ENCODE data around the gene DRC7. TPM values are rescaled to one million over a fixed set of nuclear protein-coding genes. Genes with fewer than 3 reads are reported as not detected.

Gene DRC7, protein sequence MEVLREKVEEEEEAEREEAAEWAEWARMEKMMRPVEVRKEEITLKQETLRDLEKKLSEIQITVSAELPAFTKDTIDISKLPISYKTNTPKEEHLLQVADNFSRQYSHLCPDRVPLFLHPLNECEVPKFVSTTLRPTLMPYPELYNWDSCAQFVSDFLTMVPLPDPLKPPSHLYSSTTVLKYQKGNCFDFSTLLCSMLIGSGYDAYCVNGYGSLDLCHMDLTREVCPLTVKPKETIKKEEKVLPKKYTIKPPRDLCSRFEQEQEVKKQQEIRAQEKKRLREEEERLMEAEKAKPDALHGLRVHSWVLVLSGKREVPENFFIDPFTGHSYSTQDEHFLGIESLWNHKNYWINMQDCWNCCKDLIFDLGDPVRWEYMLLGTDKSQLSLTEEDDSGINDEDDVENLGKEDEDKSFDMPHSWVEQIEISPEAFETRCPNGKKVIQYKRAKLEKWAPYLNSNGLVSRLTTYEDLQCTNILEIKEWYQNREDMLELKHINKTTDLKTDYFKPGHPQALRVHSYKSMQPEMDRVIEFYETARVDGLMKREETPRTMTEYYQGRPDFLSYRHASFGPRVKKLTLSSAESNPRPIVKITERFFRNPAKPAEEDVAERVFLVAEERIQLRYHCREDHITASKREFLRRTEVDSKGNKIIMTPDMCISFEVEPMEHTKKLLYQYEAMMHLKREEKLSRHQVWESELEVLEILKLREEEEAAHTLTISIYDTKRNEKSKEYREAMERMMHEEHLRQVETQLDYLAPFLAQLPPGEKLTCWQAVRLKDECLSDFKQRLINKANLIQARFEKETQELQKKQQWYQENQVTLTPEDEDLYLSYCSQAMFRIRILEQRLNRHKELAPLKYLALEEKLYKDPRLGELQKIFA
- 0.05 to 0.27 TPM (median 0.11 TPM) in 5 replicates for total RNA-seq (2022; extraction: Qiagen RNA extraction; ENCODE audit: low read depth)

DNA sequence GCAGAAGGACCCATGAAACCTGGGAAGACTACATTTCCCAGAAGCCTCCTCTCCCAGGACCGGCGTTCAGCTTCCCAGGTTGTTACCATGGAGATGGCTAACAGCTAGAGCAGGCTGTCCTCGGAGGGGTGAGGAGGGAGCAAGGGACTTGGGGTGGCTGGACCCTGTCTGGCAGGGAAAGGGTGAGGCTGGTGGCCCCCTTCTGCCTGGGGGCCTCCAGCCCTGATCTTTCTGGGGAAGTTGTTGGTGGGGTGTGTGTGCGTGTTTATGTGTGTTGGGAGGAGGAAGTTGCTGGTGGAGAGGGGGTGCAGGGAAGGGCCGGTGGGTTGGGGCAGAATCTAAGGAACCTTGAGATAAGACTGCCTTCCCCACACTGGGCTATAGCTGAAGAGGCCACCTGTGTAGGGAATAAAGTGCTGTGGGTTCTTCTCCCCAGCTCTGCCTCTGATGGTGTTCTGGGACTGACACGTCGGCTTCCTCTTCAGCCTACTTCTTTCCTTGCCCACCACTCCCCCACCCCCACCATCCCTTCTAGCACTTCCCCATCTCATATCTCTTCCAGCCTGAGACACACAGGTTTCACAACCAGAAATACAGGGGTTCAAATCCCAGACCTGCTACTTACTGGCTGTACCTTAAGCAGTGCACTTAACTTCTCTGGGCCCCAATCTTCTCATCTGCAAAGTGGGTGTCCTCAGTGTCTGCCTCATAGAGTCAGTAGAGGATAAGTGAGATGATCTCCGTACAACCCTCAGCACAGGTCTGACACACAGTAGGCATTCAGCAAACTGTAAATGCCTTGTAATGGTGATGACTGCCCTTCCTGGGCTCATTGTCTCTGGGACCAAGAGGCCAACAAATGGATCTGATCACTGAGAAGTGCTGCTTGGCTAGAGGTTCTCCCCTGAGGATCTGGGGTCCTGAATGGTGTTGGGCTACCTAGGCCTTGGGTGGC is at the start of gene DRC7:
TSS of gene DRC7 (plus strand) at position 82 of the 955 bp plus-strand sequence. CDS start 3,144 bp downstream, outside the sequence.

DNA sequence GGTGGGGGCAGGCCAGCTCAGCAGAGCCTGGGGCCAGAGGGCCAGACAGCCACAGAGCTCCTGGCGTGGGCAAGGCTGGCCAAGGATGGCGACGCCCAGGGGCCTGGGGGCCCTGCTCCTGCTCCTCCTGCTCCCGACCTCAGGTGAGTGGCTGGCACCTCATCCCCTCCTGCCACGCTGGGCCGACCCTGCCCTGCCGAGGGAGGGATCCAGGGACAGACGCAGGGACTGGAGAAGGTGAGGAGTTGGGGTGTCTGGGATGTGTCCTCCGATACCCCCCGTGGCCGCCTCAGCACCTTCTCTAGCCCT is 26.4 kb upstream of the DRC7 start, which contains the start of gene ADGRG3:
TSS of gene ADGRG3 (plus strand) at position 44 of the 309 bp plus-strand sequence. CDS start at position 86, 42 bp downstream.

DNA sequence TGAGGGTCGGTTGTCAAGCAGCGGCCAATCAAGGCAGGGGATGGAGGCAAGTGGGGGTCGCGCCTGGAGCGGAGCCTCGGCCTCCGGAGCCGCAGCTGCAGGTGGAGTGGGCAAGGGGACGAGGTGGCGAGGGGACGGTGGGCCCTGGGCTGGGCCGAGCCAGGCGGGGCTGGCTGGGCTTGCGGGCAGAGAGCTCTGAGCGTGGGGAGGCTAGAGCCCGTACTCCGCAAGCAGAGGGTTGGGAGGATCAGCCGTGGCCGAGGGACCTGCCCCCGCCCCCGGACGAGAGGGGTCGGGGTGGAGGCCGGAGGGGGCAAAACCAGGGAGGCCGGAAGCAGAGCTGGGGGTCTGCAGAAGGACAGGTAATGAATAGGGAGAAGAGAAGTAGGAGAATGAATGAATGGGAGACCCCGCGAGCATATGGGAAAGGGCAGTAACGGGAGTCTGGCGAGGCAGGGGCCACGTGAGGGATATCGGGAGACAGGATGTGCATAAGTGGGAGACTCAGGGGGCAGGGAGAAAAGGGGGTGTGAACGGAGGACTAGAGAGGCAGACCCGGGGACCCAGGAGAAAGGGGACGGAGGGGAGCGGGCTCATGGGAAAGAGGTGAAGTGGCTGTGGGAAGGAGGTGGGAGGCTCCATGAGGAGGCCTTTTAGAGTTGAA is 41.3 kb downstream of the DRC7 start, which contains the start of gene KATNB1:
TSS of gene KATNB1 (plus strand) at position 16 of the 664 bp plus-strand sequence. CDS start 1,474 bp downstream, outside the sequence.

Other genes with a start within 250 kb of the DRC7 start
- 68.9 to 89.6 TPM (median 73.2 TPM) in 5 replicates for gene CIAPIN1, start 247.4 kb upstream of the DRC7 start, total RNA-seq (2022; extraction: Qiagen RNA extraction; ENCODE audit: low read depth)
- gene COQ9, start 247.3 kb upstream of the DRC7 start, total RNA-seq (2022; extraction: Qiagen RNA extraction; ENCODE audit: low read depth) = 38.1 to 53.6 TPM (median 51.3 TPM) in 5 replicates
- gene POLR2C, start 232.1 kb upstream of the DRC7 start, total RNA-seq (2022; extraction: Qiagen RNA extraction; ENCODE audit: low read depth) = 106 to 173 TPM (median 107 TPM) in 5 replicates
- gene DOK4, start 208.3 kb upstream of the DRC7 start, total RNA-seq (2022; extraction: Qiagen RNA extraction; ENCODE audit: low read depth) = 33.4 to 45.4 TPM (median 42.6 TPM) in 5 replicates
- gene CCDC102A, start 158.2 kb upstream of the DRC7 start, total RNA-seq (2022; extraction: Qiagen RNA extraction; ENCODE audit: low read depth) = 5.7 to 9.7 TPM (median 9.4 TPM) in 5 replicates
- 0.02 to 0.07 TPM (median 0.06 TPM) in 5 replicates for gene ADGRG5, start 152.2 kb upstream of the DRC7 start, total RNA-seq (2022; extraction: Qiagen RNA extraction; ENCODE audit: low read depth)
- gene ADGRG1, start 66.2 kb upstream of the DRC7 start, total RNA-seq (2022; extraction: Qiagen RNA extraction; ENCODE audit: low read depth) = 185 to 252 TPM (median 205 TPM) in 5 replicates
- gene ADGRG3, start 26.5 kb upstream of the DRC7 start, total RNA-seq (2022; extraction: Qiagen RNA extraction; ENCODE audit: low read depth) = 0.51 to 0.79 TPM (median 0.63 TPM) in 5 replicates
- 18.3 to 23.8 TPM (median 20.7 TPM) in 5 replicates for gene KATNB1, start 41.0 kb downstream of the DRC7 start, total RNA-seq (2022; extraction: Qiagen RNA extraction; ENCODE audit: low read depth)
- 161 to 215 TPM (median 203 TPM) in 5 replicates for gene KIFC3, start 107.7 kb downstream of the DRC7 start, total RNA-seq (2022; extraction: Qiagen RNA extraction; ENCODE audit: low read depth)

Measured in A549 treated with DMSO at 1 μM for 4 hours (cell line).